Adrenal gland (tissue), 5 donors: ENCODE results near the gene NFATC4.

ENCODE experiments used
- CTCF ChIP-seq, 6 experiments: fragments of 450-650 bp in 4 of 6; fragments of 200-600 bp in 2 of 6; sonication (generic) in 1 of 6; IDR thresholded peaks; 1 replicate in 5 of 6; 2 replicates in 1 of 6; pipeline versions ENCODE4 v1.5.1 to v1.8.0; 2016 to 2021; ENCODE audit warnings: antibody characterized with exemption in 6 of 6, mild to moderate bottlenecking in 2 of 6, moderate library complexity in 1 of 6
- POLR2A ChIP-seq, 2 donors: fragments of 450-650 bp; IDR thresholded peaks; one replicate each; pipeline ENCODE4 v1.6.1; 2017; ENCODE audit warnings: antibody characterized with exemption in 2 of 2, mild to moderate bottlenecking in 2 of 2, moderate library complexity in 1 of 2
- donor health status: DM: no; HTN: no; CAD: no.

- TF ChIP-seq POLR2A (IDR thresholded peaks at IDR 0.05) (no peak), CTCF (IDR thresholded peaks at IDR 0.05) (no peak)
Measured at GRCh38 chr14:24401810-24402702, 34.1 kb downstream of the NFATC4 start.
